ENCODE measurements around the gene HEMGN.
"Not testable (repeated sequence)": the region's sequence is repeated elsewhere in the genome, so short reads cannot be mapped to it uniquely, and the experiment has no call there.

The HEMGN gene

GRCh38 chr9:97978371-97979130, 40.6 kb upstream of the HEMGN start:
- H3K4me3 ChIP-seq (replicated peaks in 1 of 2; ENCODE audit: low read depth in 2 of 2, low read length in 2 of 2): no peak overlapping the region
- TF ChIP-seq CTCF (IDR thresholded peaks at IDR 0.05; ENCODE audit: low read depth, low read length): no peak
- no peak for DNase-seq (ENCODE audit: low read depth in 2 of 2)

- not testable (repeated sequence) for H3K4me3 ChIP-seq (replicated peaks in 1 of 2; ENCODE audit: low read depth in 2 of 2, low read length in 2 of 2); DNase-seq (ENCODE audit: low read depth in 2 of 2)
Observed at GRCh38 chr9:97976633-97977032, 38.7 kb upstream of the HEMGN start.

- H3K4me3 ChIP-seq (replicated peaks in 1 of 2; ENCODE audit: low read depth in 2 of 2, low read length in 2 of 2): no peak overlapping the region
- TF ChIP-seq CTCF (IDR thresholded peaks at IDR 0.05; ENCODE audit: low read depth, low read length): no peak
- no peak for DNase-seq (ENCODE audit: low read depth in 2 of 2)
Observed at GRCh38 chr9:97975376-97975775, 37.4 kb upstream of the HEMGN start.

- DNase-seq (ENCODE audit: low read depth in 2 of 2): no peak
Observed at GRCh38 chr9:97972753-97973152, 34.8 kb upstream of the HEMGN start.

GRCh38 chr9:97970165-97970564, 32.2 kb upstream of the HEMGN start:
- TF ChIP-seq CTCF (IDR thresholded peaks at IDR 0.05; ENCODE audit: low read depth, low read length): no peak
- H3K4me3 ChIP-seq (replicated peaks in 1 of 2; ENCODE audit: low read depth in 2 of 2, low read length in 2 of 2): no peak overlapping the region
- DNase-seq (ENCODE audit: low read depth in 2 of 2): no peak

More at GRCh38 chr9:97972753-97973152, 34.8 kb upstream of the HEMGN start:
- no peak overlapping the region for H3K4me3 ChIP-seq (replicated peaks in 1 of 2; ENCODE audit: low read depth in 2 of 2, low read length in 2 of 2)
- no peak for TF ChIP-seq CTCF (IDR thresholded peaks at IDR 0.05; ENCODE audit: low read depth, low read length)

DNA sequence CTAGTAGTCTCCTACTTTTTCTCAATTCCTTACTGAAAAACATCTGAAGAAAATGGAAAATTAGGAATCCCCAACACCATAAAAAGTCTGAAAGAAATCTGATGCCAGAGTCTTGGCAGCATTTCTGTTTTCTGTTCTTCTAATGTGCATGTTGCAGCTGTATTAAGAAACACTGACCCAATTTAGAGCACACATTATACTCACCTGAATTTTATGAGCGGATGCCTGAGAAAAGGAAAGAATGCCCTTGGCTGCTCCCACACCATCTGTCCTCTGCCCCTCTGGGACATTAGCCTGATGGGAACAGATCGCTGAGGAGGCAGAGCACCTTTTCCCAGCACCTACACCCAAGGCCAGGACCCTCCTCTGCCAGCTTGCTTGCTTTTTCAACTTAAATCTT, 31.0 kb upstream of the HEMGN start:
- no peak for DNase-seq (ENCODE audit: low read depth in 2 of 2)
- no peak overlapping the region for H3K4me3 ChIP-seq (replicated peaks in 1 of 2; ENCODE audit: low read depth in 2 of 2, low read length in 2 of 2)
- TF ChIP-seq CTCF (IDR thresholded peaks at IDR 0.05; ENCODE audit: low read depth, low read length): no peak

- DNase-seq (ENCODE audit: low read depth in 2 of 2): no peak
- no peak for TF ChIP-seq CTCF (IDR thresholded peaks at IDR 0.05; ENCODE audit: low read depth, low read length)
- H3K4me3 ChIP-seq (replicated peaks in 1 of 2; ENCODE audit: low read depth in 2 of 2, low read length in 2 of 2): no peak overlapping the region
Observed at GRCh38 chr9:97966493-97966892, 28.5 kb upstream of the HEMGN start.
